NCI-H2081 treated with DMSO at 0.1 percent for 48 hours (cell line): ENCODE measurements around the gene TMTC3.
"Not testable (repeated sequence)": the region's sequence is repeated elsewhere in the genome, so short reads cannot be mapped to it uniquely, and the experiment has no call there.

Experiments used
- DNase-seq: peaks from one replicate; lab custom pipeline; 2025; lab: John Stamatoyannopoulos, UW

The TMTC3 gene

DNA sequence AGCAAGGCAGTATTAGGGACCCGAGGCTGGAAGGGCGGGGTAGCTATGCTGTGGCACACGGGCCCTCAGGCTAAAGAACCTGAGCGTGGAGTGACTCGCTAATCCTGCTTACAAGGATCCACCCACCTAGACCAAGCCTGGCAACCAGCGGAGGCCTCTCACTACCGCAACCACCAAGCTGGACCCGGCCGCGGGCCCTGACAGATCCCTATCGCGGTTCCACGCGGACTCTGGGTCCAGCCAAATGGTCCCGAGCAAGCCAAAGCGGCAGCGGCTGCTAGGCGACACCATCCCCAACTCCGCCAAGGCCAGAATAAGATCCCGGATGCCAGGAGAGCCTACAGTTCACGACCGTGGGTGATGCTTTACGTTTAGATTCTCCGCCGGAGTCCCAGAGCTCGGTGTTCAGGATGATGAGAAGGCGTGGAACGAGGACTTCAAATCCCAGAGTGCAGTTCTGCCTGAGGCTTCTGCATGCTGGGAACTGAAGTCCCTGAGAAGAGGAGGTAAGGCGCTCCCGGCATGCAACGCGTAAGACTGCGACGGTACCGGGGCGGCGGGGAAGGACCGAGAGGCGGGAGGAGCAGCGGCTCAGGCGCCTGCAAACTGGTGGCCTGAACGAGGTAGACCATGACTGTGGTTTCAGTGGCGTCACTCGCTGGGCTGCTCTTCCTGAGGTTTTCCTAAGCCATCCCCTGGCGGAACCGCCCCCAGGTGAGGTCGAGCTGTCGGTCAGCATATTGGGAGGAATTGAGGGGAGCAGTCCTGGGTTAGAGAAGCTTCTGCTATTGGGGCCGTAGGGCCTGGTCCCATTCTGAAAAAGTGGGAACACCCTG, at the start of gene TMTC3, which contains the start of gene CEP290:
Gene TMTC3, plus strand, starts transcription at position 534 of the 836 bp plus-strand sequence. CDS start 6,009 bp downstream, outside the sequence.
Gene CEP290, minus strand, starts transcription at position 315 of the 836 bp plus-strand sequence. CDS start 781 bp downstream, outside the sequence.
- DNase-seq: peak; percentile 99

- no peak for DNase-seq
Observed at GRCh38 chr12:88092771-88093170, 49.3 kb upstream of the TMTC3 start.

GRCh38 chr12:88093573-88093972, 48.5 kb upstream of the TMTC3 start:
- no peak for DNase-seq

- no peak for DNase-seq
Observed at GRCh38 chr12:88108021-88108420, 34.1 kb upstream of the TMTC3 start.

DNA sequence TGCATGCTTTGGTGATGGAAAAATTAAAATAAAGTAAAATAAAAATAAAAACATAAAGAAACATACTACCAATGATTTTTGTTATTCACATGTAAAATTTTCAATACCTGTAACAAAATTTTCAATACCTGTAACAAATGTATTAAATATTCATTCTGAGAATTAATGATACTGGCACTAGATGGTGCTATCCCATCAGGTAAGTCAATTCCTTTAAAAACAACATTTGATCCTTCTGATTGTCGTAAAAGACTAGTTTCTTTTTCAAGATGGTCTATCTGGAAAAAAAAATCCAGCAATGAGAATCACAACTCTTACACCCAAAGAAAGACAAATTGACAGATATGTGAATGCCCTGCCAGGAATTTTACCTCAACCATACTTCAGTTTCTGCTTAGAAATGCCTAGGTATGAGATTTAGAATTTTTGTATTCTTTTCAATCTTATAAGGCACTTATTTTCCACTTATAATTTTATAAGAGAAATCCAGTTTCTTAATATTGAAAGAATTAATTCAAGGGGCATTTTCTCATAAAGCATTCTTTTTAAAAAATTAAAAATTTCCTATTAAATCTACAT, 30.9 kb upstream of the TMTC3 start:
- DNase-seq: peak; percentile 64

DNA sequence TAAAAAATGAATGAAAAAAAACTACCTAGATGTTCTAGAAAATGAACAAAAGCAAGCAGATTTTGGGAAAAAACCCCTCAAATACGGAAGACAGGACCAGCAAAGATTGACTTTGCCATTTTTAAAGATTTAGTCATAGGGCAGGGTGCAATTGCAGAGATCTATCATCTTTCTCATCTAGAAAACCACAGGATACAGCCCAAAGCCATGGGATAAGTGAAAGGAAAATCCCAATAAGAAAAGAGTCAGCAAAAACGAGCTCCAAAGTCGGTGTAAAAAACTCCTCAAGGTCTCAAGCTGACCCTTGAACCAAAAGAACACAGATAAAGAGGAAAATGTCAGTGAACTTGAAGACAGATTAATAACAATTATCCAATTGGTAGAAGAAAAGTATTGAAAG, 28.2 kb upstream of the TMTC3 start:
- DNase-seq: no peak

DNA sequence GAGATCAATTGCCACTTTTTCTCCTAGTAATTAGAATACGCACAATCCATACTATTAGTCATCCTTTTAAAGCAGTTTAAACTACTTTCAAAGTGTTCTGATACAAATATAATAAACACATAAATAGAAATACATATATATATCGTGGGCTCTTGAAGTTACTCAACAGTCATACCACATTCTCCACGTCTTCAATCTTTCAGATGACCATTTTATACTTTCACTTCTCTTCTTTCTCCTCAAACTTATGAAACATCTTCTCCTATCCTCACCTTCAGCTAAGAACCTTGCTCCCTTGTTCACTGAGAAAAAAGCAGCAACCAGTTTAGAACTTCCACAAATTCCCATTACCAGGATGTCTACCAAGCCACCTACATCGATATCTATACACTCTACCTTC, 19.4 kb upstream of the TMTC3 start:
- DNase-seq: no peak

- DNase-seq: no peak
Observed at GRCh38 chr12:88127099-88127498, 15.0 kb upstream of the TMTC3 start.

DNA sequence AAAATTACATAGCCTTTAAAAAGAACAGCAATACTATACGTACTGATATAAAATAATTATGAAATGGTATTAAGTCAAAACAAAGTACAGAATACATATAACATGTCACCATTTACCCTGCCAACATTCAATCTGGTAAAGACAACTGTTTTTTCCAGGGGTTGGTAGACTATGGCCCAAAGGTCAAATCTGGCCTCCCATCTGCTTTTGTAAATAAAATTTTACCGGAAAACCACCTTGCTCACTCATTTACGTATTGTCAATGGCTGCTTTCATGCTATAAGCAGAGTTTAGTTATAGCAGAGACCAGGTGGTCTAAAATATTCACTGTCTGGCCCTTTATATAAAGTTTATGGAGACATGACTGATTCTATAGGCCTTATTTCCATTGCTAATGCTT, 14.3 kb upstream of the TMTC3 start:
- no peak for DNase-seq

- DNase-seq: no peak
Observed at GRCh38 chr12:88132392-88132791, 9.7 kb upstream of the TMTC3 start.

DNA sequence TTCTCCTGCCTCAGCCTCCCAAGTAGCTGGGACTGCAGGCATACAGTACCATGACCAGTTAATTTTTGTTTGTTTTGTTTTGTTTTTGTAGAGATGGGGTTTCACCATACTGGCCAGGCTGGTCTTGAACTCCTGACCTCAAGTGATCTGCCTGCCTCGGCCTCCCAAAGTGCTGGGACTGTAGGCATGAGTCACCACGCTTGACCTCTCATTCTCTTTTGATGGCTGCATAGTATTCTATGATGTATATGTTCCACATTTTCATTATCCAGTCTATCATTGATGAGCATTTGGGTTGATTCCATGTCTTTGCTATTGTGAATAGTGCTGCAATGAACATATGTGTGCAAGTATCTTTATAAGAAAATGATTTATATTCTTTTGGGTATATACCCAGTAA, 8.9 kb upstream of the TMTC3 start:
- not testable (repeated sequence) for DNase-seq

DNA sequence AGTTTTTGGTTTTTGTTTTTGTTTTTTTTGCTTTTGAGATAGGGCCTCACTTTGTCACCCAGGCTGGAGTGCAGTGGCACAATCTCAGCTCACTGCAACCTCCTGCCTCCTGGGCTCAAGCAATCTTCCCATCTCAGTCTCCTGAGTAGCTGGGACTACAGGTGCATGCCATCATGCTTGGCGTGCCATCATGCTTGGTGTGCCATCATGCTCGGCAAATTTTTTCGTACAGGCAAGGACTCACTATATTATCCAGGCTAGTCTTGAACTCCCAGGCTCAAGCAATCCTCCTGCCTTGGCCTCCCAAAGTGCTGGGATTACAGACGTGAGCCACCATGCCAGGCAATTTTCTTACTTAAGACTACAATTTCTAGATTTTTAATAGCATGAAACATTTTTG, 2.4 kb upstream of the TMTC3 start:
- not testable (repeated sequence) for DNase-seq

GRCh38 chr12:88141425-88141773, 708 bp upstream of the TMTC3 start:
- no peak for DNase-seq

DNA sequence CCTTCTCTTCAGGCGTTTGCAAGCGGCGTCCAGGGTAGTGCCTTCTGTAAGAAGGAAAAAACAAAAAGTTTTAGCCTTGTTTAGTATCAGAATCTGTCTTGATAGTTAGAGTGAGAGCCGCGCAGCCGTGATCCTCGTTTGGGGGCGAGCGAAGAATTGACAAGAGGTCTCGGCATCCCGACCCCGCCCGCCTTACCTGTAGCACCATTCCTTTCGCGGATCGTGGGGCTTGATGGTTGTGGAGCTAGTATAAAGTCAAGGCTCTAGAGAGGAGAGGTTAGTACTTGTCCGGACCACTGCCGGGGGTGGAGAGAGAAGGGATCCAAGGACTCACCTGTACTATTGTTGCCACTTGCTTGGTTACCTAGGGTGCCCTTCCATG, 494 bp downstream of the TMTC3 start:
- no peak for DNase-seq

DNA sequence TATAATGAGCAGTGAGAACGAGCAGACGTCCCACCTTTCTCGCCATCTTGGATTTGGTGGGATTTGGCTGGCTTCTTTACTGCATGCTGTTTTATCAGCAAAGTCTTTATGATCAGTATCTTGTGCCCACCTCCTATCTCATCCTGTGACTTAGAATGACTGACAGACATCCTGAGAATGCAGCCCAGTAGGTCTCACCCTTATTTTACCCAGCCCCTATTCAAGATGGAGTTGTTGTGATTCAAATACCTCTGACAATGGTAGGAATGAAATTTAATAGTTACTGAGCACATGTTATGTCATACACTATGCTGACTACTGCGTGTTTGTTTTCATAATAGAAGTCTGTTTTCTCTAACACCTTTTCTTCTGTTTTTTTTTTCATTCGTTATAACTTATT, 1.9 kb downstream of the TMTC3 start:
- DNase-seq: no peak

DNA sequence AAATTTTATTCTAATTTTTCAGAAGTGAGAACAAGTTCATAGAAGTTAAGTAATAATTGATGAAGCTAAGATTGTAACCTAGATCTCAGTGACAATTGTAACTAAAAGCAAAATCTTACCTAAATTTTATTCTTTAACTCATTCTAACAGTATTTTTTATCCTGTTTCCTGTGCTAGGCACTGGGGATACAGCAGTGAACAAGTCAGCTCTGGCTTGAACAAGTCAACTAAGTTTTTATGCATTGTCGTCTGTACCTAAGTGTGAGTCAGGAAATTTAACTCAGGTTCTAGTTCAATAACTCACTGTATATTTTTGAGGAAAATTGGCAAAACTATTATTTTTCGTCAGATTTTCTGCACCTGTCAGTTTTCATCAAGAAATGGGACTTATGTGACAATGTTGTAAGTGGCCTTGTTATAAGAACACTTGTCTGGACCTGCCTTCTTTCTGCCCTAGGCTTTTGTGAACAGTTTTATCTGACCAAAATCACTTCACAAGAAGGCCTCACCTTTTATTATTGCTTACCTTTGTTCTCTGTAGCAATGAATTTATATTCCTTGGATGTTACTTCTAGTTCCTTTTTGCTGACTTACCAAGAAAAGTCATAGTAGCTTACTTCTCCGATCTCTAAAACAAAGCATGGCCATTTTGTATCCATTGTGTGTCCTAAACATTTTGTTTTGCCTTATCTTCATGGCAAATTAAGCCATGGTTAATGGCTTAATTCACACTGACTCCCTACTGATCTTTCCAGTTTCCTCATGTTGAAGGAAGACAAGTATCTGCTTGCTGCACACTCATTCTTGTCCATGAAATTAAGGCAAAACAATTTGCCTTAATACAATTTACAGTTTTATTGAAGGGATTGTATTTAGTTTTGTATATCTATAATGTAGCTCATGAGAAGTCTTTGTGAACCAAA, 2.7 kb downstream of the TMTC3 start:
- no peak for DNase-seq

- no peak for DNase-seq
Observed at GRCh38 chr12:88145567-88146505, 3.7 kb downstream of the TMTC3 start.

GRCh38 chr12:88150063-88150462, 8.0 kb downstream of the TMTC3 start:
- no peak for DNase-seq

- no peak for DNase-seq
Observed at GRCh38 chr12:88153959-88154358, 11.9 kb downstream of the TMTC3 start.

GRCh38 chr12:88156075-88156654, 14.1 kb downstream of the TMTC3 start:
- DNase-seq: no peak

- DNase-seq: no peak
Observed at GRCh38 chr12:88163371-88163770, 21.3 kb downstream of the TMTC3 start.
